HUES48 (cell line): ENCODE measurements around the gene SHKBP1.
A peak's percentile ranks its signal among the peaks of the same experiment; 100 is the strongest.

ENCODE experiments used
- H3K27ac ChIP-seq: one replicate; pipeline ENCODE4 v1.7.0; 2013; ENCODE audit warnings: low read depth, low read length, inconsistent platforms
- H3K27me3 ChIP-seq: 2 replicates; pipeline ENCODE4 v1.6.1; 2013; ENCODE audit warnings: mild to moderate bottlenecking, low read length; ENCODE audit not compliant: control insufficient read depth, insufficient read depth
- H3K36me3 ChIP-seq: 2 replicates; pipeline ENCODE4 v1.6.1; 2013; ENCODE audit warnings: low read length; ENCODE audit not compliant: control insufficient read depth, insufficient read depth
- H3K4me1 ChIP-seq: 2 replicates; pipeline ENCODE4 v1.6.1; 2013; ENCODE audit warnings: mild to moderate bottlenecking, low read length; ENCODE audit not compliant: control insufficient read depth, insufficient read depth
- H3K4me3 ChIP-seq: 2 replicates; pipeline ENCODE4 v1.5.1; 2013; ENCODE audit warnings: mild to moderate bottlenecking, low read depth, low read length
- H3K9ac ChIP-seq: 2 replicates; pipeline ENCODE4 v1.6.1; 2013; ENCODE audit warnings: mild to moderate bottlenecking, low read depth, low read length, moderate library complexity
- H3K9me3 ChIP-seq: 2 replicates; pipeline ENCODE4 v1.6.1; 2013; ENCODE audit warnings: low read length; ENCODE audit not compliant: control insufficient read depth, insufficient read depth

SHKBP1 gene

GRCh38 chr19:40576585-40577451, at the start of gene SHKBP1:
TSS of gene SHKBP1 (plus strand) at chr19:40576873. CDS start at chr19:40576900, 27 bp downstream.
- Histone ChIP-seq H3K4me1 (no peaks in the 10 kb centered on the region), H3K9me3 (no peaks in the 10 kb centered on the region), H3K36me3 (peaks cover 22% of the 10 kb centered on the region), H3K9ac (peak within 1 kb of the TSS; percentile 36), H3K4me3 (peak within 1 kb of the TSS; percentile 81), H3K27me3 (no peaks in the 10 kb centered on the region), H3K27ac (peak within 1 kb of the TSS; percentile 40)

DNA sequence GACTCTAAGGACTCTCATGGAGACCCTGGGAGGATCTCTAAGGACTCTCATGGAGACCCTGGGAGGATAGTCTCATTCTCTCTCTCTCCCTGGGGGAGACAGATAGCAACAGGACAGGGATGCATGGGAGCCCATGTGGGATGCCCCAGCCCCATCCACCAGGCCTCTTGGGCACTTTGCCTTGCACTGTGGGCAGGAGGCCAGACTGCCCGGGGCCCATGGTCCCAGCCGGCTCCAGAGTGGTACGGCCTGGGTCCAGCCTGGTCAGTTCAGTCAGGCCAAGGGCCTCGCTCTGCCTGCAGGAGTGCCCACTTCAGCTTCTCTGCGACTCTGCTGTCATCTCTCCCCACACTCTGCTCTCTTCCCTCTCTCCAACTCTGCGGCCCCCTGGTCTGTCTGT, 48.6 kb upstream of the SHKBP1 start:
- Histone ChIP-seq H3K36me3 (no peaks in the 10 kb centered on the region), H3K27me3 (peaks cover 2% of the 10 kb centered on the region; the same call in 1 of the 2 replicates), H3K9ac (no peak overlapping the region), H3K4me1 (peaks cover 4% of the 10 kb centered on the region; the same call in 1 of the 2 replicates), H3K9me3 (no peaks in the 10 kb centered on the region), H3K27ac (no peak overlapping the region), H3K4me3 (no peak overlapping the region)

GRCh38 chr19:40528533-40529092, 48.1 kb upstream of the SHKBP1 start:
- Histone ChIP-seq H3K9ac (no peak overlapping the region), H3K27ac (no peak overlapping the region), H3K4me3 (peak overlapping the region; percentile 38; the same call in 1 of the 2 replicates), H3K36me3 (no peaks in the 10 kb centered on the region), H3K27me3 (peaks cover 2% of the 10 kb centered on the region; the same call in 1 of the 2 replicates), H3K9me3 (no peaks in the 10 kb centered on the region), H3K4me1 (peaks cover 4% of the 10 kb centered on the region; the same call in 1 of the 2 replicates)

GRCh38 chr19:40529093-40529954, 47.3 kb upstream of the SHKBP1 start:
- peak overlapping the region; percentile 51 for H3K4me3 ChIP-seq
- H3K9ac ChIP-seq: no peak overlapping the region
- H3K36me3 ChIP-seq: no peaks in the 10 kb centered on the region
- H3K27ac ChIP-seq: peak overlapping the region; percentile 43
- peaks cover 4% of the 10 kb centered on the region; the same call in 1 of the 2 replicates for H3K4me1 ChIP-seq
- no peaks in the 10 kb centered on the region for H3K9me3 ChIP-seq
- H3K27me3 ChIP-seq: peaks cover 2% of the 10 kb centered on the region; the same call in 1 of the 2 replicates

- peak overlapping the region; percentile 51; the same call in 1 of the 2 replicates for H3K4me3 ChIP-seq
- peaks cover 4% of the 10 kb centered on the region; the same call in 1 of the 2 replicates for H3K4me1 ChIP-seq
- H3K9me3 ChIP-seq: no peaks in the 10 kb centered on the region
- no peaks in the 10 kb centered on the region for H3K36me3 ChIP-seq
- H3K27ac ChIP-seq: no peak overlapping the region
- no peak overlapping the region for H3K9ac ChIP-seq
- peaks cover 2% of the 10 kb centered on the region; the same call in 1 of the 2 replicates for H3K27me3 ChIP-seq
Measured at GRCh38 chr19:40530091-40530901, 46.4 kb upstream of the SHKBP1 start.

DNA sequence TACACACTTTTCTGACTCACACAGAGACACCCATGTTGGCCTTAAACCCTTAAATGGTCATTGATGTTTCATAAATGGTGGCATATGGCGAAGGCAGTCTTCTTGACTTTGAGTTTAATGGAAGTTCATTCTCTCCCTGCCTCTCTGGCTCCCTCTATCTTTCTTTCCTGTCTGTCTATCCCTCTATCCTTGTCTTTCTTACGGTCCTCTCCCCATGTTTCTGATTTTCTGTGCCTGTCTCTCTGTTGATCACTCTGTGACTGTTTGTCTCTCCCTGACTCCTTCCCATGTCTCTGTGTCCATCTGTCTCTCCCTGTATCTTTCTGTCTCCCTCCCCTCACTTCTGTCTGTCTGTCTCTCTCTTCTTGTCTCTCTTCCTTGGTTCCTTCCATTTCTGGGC, 43.2 kb upstream of the SHKBP1 start:
- Histone ChIP-seq H3K27me3 (peaks cover 2% of the 10 kb centered on the region; the same call in 1 of the 2 replicates), H3K4me1 (peaks cover 4% of the 10 kb centered on the region; the same call in 1 of the 2 replicates), H3K36me3 (no peaks in the 10 kb centered on the region), H3K9ac (no peak overlapping the region), H3K9me3 (no peaks in the 10 kb centered on the region), H3K27ac (no peak overlapping the region), H3K4me3 (no peak overlapping the region)

GRCh38 chr19:40534148-40534547, 42.5 kb upstream of the SHKBP1 start:
- peaks cover 2% of the 10 kb centered on the region; the same call in 1 of the 2 replicates for H3K27me3 ChIP-seq
- H3K9ac ChIP-seq: no peak overlapping the region
- H3K36me3 ChIP-seq: no peaks in the 10 kb centered on the region
- H3K4me1 ChIP-seq: peaks cover 4% of the 10 kb centered on the region; the same call in 1 of the 2 replicates
- no peak overlapping the region for H3K4me3 ChIP-seq
- H3K9me3 ChIP-seq: no peaks in the 10 kb centered on the region
- H3K27ac ChIP-seq: no peak overlapping the region

- H3K27ac ChIP-seq: no peak overlapping the region
- no peaks in the 10 kb centered on the region for H3K27me3 ChIP-seq
- H3K4me3 ChIP-seq: no peak overlapping the region
- H3K36me3 ChIP-seq: no peaks in the 10 kb centered on the region
- no peaks in the 10 kb centered on the region for H3K9me3 ChIP-seq
- H3K4me1 ChIP-seq: no peaks in the 10 kb centered on the region
- no peak overlapping the region for H3K9ac ChIP-seq
Measured at GRCh38 chr19:40539070-40539469, 37.6 kb upstream of the SHKBP1 start.

DNA sequence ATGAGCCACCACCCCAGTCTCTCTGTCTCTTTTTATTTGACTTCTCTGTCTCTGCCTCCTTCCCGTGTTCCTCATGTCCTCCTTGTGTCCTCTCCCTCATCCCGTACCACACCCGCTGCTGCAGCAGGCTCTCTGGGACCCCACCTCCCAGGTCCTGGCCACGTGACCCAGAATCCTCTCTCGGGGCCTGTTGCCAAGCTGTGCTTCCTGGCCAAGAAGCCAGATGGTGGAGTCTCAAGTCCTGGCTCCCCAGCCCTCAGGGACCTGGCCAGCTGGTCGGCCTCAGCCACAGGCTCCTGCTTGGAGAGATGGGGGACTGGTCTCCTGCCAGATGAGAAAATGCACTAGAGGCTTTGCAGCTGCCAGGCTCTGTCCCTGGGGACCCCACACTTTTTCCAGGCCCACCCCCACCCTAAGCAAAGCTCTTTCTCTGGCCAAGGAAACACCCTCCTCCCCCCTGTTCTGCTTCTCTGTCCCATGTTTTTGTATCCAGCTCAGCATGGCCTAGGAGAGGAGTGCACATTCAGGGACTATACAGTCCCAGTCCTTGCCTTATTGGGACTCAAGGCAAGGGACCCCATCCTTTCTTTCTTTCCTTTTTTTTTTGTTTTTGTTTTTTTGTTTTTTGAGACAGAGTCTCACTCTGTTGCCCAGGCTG, 34.3 kb upstream of the SHKBP1 start:
- H3K27me3 ChIP-seq: no peaks in the 10 kb centered on the region
- no peak overlapping the region for H3K9ac ChIP-seq
- no peaks in the 10 kb centered on the region for H3K9me3 ChIP-seq
- H3K4me1 ChIP-seq: no peaks in the 10 kb centered on the region
- H3K4me3 ChIP-seq: no peak overlapping the region
- no peaks in the 10 kb centered on the region for H3K36me3 ChIP-seq
- H3K27ac ChIP-seq: no peak overlapping the region
